Putamen (tissue), 1 donor: ENCODE results near the gene DAPK1.
"Not testable (repeated sequence)": the region's sequence is repeated elsewhere in the genome, so short reads cannot be mapped to it uniquely, and the experiment has no call there.

Source experiments
- DNase-seq: peaks from one replicate; pipeline ENCODE4 v3.0.0-alpha.2; 2016; ENCODE audit warnings: low spot score

The DAPK1 gene

DNA sequence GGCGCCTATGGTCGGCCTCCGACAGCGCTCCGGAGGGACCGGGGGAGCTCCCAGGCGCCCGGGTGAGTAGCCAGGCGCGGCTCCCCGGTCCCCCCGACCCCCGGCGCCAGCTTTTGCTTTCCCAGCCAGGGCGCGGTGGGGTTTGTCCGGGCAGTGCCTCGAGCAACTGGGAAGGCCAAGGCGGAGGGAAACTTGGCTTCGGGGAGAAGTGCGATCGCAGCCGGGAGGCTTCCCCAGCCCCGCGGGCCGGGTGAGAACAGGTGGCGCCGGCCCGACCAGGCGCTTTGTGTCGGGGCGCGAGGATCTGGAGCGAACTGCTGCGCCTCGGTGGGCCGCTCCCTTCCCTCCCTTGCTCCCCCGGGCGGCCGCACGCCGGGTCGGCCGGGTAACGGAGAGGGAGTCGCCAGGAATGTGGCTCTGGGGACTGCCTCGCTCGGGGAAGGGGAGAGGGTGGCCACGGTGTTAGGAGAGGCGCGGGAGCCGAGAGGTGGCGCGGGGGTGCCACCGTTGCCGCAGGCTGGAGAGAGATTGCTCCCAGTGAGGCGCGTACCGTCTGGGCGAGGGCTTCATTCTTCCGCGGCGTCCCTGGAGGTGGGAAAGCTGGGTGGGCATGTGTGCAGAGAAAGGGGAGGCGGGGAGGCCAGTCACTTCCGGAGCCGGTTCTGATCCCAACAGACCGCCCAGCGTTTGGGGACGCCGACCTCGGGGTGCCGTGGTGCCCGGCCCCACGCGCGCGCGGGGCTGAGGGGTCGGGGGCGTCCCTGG is 561 bp downstream of the DAPK1 start:
- DNase-seq, result peak; percentile 62

GRCh38 chr9:87498811-87499360 is 1.2 kb downstream of the DAPK1 start:
- DNase-seq, result no peak

- DNase-seq, result no peak
These were observed 1.9 kb downstream of the DAPK1 start for GRCh38 chr9:87499424-87500017.

DNA sequence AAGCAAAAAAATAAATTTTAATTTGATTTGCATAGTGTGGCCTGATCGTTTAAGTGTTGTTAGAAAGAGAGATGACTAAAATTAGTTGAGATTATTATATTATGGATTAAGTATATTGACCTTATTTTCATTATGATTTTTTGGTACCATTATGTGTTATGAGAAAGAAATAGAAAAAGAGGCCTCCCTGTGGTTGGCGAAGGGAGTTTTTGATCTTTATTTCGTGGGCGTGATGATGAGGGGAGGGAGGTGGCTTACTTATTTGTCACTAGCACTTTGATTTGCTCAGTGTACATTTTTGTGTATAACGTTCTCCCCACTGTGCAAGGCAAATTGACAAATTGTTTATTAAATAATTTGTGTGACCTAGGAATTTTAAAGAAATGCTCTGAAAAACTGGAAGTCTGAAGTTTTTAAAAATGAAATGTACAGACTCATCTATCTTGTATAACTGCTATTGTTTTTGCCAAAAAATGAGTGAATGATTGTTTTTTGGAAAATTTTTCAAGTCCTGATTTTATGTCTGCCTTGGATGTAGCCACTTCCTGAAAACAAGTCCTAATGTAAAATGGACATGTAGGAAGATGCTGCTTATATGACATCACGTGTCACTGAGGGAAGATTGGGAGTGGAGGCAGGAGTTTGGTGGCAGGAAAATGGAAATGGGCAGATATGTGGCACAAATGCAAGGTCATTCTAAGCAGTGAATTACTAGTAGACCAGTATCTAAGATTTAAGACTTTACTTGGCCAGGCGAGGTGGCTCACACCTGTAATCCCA is 3.0 kb downstream of the DAPK1 start:
- DNase-seq, result no peak

GRCh38 chr9:87501271-87501656 is 3.6 kb downstream of the DAPK1 start:
- DNase-seq, result not testable (repeated sequence)

GRCh38 chr9:87501806-87502205 is 4.1 kb downstream of the DAPK1 start:
- no peak for DNase-seq

DNA sequence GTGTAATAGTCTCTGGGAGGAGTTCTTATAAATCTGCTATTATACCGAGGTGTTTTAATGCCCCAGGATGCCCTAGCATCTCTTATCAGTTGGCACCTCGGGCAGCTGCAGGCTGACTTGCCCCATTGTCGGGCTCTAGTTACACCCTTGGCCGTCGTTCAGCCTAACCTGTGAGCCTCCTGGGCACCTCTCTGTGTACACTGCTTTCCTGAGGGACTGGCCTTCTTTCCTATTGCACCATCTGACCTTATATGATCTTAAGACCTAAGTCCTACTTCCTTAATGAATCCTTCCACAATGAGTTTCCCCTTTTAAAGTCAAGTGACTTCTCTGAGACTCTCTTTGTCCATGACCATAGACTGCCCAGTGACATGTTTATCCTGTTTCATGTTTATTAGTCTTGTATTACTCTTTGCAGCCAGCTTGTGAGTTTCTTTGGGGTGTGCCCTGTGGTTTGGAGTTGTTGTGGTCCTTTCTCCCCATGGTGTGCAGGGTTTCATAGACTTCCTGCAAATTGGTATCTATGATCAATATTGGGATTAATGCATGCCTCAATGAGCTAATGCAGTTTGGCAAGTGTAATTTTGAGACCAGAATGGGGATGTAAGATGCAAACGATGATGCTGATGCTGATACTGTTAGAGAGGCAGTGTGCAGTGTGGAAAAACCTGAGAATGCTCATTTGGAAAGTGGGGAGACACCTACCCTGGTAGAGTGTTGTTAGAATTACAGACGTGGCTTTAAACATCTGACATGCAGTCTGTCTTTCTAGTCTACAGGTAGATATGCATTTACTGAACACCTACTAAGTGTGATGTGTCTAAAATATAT is 4.9 kb downstream of the DAPK1 start:
- no peak for DNase-seq

GRCh38 chr9:87503430-87503829 is 5.8 kb downstream of the DAPK1 start:
- DNase-seq, result no peak

DNA sequence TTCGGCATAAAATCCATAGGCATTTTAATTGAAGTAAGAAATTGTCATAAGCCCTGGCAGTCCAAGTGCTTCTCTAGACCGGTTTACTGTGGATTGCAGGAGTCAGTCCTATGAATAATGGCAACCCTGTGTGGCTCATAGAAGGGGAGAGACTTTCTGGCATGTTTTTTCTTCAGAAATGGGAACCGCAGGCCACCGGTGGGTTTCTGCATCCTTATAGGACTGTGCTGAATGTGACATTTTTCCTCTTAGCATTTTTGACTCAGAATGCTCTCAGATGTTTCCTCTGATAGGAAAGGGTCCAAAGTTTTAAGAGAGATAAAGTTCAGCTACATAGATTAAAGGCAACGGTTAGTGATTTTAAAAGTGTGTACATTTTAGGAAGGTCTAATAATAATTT is 6.3 kb downstream of the DAPK1 start:
- no peak for DNase-seq

DNA sequence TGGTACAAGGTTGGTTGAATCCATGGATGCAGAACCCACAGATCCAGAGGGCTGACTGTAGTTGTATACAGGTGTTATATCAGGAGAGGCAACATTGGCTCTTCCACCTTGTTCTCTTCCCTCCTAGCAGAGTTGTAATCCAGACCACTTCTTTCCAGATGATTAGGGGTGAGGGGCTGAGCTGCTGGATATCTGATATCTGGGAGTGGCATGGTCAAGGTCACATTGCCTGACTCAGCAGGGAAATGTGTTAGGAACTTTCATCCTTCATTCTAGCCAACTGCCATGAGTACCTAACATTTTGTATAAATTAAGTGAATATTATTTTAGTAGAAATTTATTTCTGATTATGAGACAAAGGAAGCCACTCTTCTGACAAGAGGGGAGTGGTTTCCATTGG is 7.3 kb downstream of the DAPK1 start:
- no peak for DNase-seq

GRCh38 chr9:87505869-87506678 is 8.4 kb downstream of the DAPK1 start:
- DNase-seq, result no peak

GRCh38 chr9:87507576-87507975 is 9.9 kb downstream of the DAPK1 start:
- no peak for DNase-seq

DNA sequence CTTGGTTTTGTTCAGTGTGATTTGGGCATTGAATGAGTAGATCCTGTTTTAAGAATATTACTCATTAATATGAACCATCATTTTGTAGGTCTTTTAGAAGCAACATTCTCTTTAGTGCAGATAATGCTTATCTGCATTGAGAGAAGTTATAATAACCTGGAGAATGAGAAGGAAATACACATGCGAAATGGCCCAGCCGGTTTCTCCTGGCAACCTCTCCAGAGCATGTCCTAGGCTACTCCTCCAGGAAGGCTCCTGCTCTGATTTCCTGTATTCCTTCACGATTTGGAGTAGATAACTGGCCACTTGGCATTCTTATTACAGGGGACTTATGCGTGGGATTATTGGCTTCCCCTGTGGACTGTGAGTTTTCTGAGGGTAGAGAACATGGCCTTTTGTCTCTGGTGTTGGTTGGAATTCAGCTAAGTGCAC is 12.6 kb downstream of the DAPK1 start:
- DNase-seq, result no peak

GRCh38 chr9:87512311-87512710 is 14.6 kb downstream of the DAPK1 start:
- DNase-seq, result no peak

GRCh38 chr9:87513161-87513560 is 15.5 kb downstream of the DAPK1 start:
- DNase-seq, result no peak

GRCh38 chr9:87513880-87514535 is 16.3 kb downstream of the DAPK1 start:
- no peak for DNase-seq

- DNase-seq, result no peak
These were observed 17.3 kb downstream of the DAPK1 start for GRCh38 chr9:87515006-87515405.

DNA sequence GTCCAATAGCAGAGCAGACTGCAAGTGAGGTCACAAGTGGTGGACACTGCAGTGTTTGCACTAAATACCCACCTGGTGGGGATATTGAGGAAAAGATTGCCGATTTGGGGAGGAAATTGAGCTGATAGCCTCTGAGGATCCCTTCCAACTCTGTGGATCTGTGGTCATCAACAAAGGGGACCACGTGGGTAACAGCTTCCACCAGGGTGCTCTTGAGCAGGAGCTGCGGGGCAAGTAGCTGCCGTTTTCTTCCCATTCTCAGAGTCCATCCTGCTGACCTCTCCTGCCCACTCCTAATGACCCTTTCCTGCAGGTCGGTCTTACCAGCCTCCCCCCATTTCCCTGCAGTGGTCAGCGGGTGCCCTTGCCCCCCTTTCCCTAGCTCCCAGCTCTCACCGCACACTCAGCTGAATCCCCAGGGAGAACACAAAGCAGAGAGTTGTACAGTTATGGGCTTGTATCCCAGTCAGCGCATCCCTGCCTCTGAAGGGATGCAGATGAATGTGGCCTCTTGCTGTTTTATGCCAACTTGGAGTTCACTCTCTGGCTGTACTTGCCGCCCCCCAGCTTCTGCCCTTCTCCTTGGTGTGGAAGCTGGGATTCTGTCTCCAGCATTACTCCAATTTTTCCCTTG is 18.0 kb downstream of the DAPK1 start:
- DNase-seq, result no peak

GRCh38 chr9:87516222-87516925 is 18.7 kb downstream of the DAPK1 start:
- no peak for DNase-seq
